NCI-H1694 treated with DMSO at 0.1 percent for 48 hours (cell line): ENCODE data around the gene CERS6.

Experiments
- DNase-seq: peaks from one replicate; lab custom pipeline; 2025; lab: John Stamatoyannopoulos, UW

The CERS6 gene

GRCh38 chr2:168530982-168531622, 75.0 kb downstream of the CERS6 start:
- DNase-seq, result no peak

- DNase-seq, result no peak
Measured at GRCh38 chr2:168534926-168535325, 78.9 kb downstream of the CERS6 start.

GRCh38 chr2:168536925-168537466, 80.9 kb downstream of the CERS6 start:
- DNase-seq, result no peak

GRCh38 chr2:168538133-168538532, 82.1 kb downstream of the CERS6 start:
- no peak for DNase-seq

GRCh38 chr2:168538534-168538933, 82.5 kb downstream of the CERS6 start:
- no peak for DNase-seq

- no peak for DNase-seq
Measured at GRCh38 chr2:168539945-168540344, 83.9 kb downstream of the CERS6 start.

- DNase-seq, result no peak
Measured at GRCh38 chr2:168541858-168542257, 85.8 kb downstream of the CERS6 start.

- DNase-seq, result no peak
Measured at GRCh38 chr2:168543037-168543436, 87.0 kb downstream of the CERS6 start.

GRCh38 chr2:168543935-168544334, 87.9 kb downstream of the CERS6 start:
- no peak for DNase-seq

GRCh38 chr2:168545439-168546082, 89.5 kb downstream of the CERS6 start:
- DNase-seq, result no peak

GRCh38 chr2:168550670-168551069, 94.6 kb downstream of the CERS6 start:
- no peak for DNase-seq

- no peak for DNase-seq
Measured at GRCh38 chr2:168552450-168552856, 96.4 kb downstream of the CERS6 start.

- DNase-seq, result no peak
Measured at GRCh38 chr2:168555283-168555682, 99.2 kb downstream of the CERS6 start.

GRCh38 chr2:168559187-168559586, 103.1 kb downstream of the CERS6 start:
- no peak for DNase-seq

- no peak for DNase-seq
Measured at GRCh38 chr2:168560817-168561499, 104.9 kb downstream of the CERS6 start.

GRCh38 chr2:168561991-168562390, 105.9 kb downstream of the CERS6 start:
- DNase-seq, result no peak

GRCh38 chr2:168562971-168563370, 106.9 kb downstream of the CERS6 start:
- DNase-seq, result no peak

GRCh38 chr2:168564641-168565040, 108.6 kb downstream of the CERS6 start:
- no peak for DNase-seq

GRCh38 chr2:168565112-168565511, 109.0 kb downstream of the CERS6 start:
- no peak for DNase-seq

GRCh38 chr2:168565512-168565911, 109.4 kb downstream of the CERS6 start:
- DNase-seq, result peak; percentile 20

- DNase-seq, result no peak
Measured at GRCh38 chr2:168566974-168567665, 111.0 kb downstream of the CERS6 start.

GRCh38 chr2:168567836-168568235, 111.8 kb downstream of the CERS6 start:
- peak; percentile 4 for DNase-seq
